Measurements from ENCODE around the gene CLDN14. TPM values are rescaled to one million over a fixed set of nuclear protein-coding genes. Genes with fewer than 3 reads are reported as not detected.
"Not testable (repeated sequence)": the region's sequence is repeated elsewhere in the genome, so short reads cannot be mapped to it uniquely, and the experiment has no call there.

CLDN14 gene
- total RNA-seq, 2 donors from 2014 or later: 0.20 to 0.37 TPM

DNA sequence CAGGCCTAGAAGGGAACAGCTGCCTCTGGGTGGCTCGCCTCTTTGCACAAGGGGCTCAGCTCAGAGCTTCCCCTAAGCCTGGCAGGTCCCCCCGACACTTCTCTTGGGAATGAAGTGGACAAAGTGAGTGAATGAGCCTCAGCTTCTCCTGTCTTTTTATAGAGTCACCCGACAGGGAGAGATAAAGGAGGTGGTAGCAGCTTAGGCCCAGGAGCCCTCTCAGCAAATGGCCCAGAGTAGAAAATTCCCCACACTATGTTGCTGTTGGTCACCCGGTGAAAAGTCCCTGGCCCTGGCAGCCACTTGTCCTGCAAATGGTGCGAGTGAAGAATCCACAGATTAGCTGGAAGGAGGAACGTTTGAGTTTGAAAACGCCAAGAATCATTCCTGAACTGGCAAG is 2.4 kb downstream of the CLDN14 start:
- intact Hi-C loops (cut with DNase I, micrococcal nuclease): no loop called here
- DNase-seq (no peak), ATAC-seq (no peak)

DNA sequence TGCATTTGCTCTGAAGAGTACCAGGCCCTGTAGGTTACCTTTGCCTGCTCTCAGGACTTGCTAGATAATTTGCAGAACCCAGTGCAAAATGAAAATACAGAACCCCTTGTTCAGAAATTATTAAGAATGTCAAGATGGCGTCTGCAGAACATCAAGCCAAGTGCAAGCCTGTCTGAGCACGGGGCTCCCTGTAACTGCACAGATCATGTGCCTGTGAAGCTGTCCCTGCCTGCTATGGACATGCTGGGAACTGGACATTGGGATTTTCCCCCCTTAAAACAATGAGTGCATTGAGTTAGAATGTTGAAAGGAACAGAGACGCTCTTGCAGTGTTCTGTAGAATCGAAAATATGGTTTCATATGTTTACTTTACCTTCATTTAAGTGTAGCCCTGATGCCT is 2.9 kb downstream of the CLDN14 start:
- DNase-seq: no peak
- intact Hi-C loops (cut with DNase I, micrococcal nuclease): no loop called here
- ATAC-seq: no peak

DNA sequence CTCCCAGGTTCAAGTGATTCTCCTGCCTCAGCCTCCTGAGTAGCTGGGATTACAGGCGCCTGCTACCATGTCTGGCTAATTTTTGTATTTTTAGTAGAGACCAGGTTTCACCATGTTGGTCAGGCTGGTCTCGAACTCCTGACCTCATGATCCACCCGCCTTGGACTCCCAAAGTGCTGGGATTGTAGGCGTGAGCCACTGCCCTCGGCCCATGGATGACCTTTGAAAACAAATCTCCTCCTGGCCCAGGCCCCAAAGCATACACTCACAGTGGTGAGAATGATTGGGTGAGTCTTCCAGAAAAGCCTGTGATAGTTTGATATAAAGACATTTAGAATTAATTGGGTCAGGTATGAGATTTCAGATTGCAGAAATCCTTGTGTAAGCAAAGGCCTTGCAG is 3.4 kb downstream of the CLDN14 start:
- DNase-seq; ATAC-seq; intact Hi-C loops (cut with DNase I, micrococcal nuclease): not testable (repeated sequence)

DNA sequence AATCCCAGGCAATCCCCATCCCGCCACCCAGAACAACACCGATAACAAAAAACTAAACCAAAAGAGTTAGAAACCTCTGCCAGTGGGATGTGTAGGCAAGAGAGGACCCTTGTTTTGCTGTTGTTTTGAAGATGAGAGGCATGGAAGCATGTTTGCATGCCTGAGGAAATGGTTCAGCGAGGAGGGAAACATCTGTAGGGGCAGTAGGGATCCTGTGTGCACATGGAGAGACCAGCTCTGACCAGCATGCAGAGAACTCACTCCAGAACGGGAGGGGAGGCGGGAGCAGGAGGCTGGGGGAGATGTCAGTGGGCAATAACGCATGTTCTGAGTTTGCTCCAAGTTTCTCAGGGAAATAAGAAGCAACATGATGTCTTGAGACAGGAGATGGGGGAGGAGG is 5.3 kb downstream of the CLDN14 start:
- DNase-seq: no peak
- intact Hi-C loops (cut with DNase I, micrococcal nuclease): no loop called here
- ATAC-seq: no peak

DNA sequence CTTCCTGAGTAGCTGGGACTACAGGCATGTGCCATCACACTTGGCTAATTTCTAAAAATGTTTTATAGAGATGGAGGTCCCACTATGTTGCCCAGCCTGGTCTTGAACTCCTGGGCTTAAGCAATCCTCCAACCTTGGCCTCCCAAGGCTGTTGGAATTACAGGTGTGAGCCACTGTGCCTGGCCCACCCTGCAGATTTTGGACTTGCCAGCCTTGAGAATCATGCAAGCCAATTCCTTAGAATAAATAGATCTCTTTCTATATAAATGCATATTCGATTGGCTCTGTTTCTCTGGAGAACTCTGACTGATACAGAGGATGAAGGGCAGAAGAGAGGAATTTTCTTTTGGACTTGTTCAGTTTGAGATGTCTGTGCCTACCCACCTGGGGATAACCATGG is 6.7 kb downstream of the CLDN14 start:
- ATAC-seq: no peak
- DNase-seq: no peak
- intact Hi-C loops (cut with DNase I, micrococcal nuclease): no loop called here

DNA sequence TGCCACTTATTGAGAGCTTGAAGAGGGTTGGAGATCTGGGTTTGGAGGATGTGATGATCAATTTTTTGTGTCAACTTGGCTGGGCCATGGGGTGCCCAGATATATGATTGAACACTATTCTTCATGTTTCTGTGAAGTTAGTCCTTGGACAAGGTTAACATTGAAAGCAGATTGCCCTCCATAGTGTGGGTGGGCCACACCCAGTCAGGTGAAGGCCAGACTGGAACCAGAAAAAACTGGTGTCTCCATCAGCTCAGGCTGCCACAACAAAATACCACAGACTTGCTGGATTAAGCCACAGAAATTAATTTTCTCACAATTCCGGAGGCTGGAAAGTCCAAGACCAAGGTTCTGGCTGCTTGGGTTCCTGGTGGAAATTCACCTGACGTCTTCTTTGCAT is 7.5 kb downstream of the CLDN14 start:
- intact Hi-C loops (cut with DNase I, micrococcal nuclease): no loop called here
- ATAC-seq (no peak), DNase-seq (no peak)

DNA sequence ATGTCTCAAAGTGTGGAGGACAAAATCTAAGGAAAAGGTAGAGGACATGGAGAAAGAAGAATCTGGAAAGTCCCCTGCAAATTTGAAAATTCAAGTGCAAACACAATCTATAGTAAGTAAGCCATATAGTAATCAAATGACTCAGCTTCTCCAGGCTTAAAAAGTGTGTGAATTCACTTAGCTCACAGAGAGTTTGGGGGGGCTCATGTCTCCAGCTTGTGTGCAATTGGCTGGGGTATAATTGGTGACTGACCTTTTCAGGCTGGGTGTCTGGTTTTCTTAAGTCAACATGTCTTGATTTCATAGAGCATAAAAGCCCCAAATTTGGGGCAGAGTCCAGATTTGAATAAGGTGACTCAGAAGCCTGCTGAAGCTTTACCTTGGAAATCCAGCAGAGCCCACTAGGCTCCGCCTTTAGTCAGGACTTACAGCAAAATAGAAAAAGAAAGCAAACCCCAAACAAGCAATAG is 8.6 kb downstream of the CLDN14 start:
- intact Hi-C loops (cut with DNase I, micrococcal nuclease): no loop called here
- DNase-seq: no peak
- peak; percentile 77 for ATAC-seq

DNA sequence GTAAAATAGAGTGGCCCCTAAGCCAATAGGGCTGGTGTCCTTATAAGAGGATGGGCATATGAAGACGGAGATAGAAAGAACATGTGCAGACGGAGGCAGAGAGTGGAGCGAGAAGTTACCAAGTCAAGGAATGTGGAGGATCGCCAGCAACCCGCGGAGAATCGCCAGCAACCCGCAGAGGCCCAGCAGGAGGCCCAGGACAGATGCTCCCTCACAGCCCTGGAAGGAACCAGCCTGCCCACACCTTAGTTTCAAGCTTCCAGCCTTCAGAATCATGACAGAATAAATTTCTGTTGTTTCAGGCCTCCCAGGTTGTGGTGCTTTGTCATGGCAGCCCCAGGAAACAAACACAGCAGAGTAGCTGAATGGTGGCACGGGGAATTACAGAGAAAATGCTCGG is 9.6 kb downstream of the CLDN14 start:
- intact Hi-C loops (cut with DNase I, micrococcal nuclease): no loop called here
- DNase-seq (no peak), ATAC-seq (no peak)

DNA sequence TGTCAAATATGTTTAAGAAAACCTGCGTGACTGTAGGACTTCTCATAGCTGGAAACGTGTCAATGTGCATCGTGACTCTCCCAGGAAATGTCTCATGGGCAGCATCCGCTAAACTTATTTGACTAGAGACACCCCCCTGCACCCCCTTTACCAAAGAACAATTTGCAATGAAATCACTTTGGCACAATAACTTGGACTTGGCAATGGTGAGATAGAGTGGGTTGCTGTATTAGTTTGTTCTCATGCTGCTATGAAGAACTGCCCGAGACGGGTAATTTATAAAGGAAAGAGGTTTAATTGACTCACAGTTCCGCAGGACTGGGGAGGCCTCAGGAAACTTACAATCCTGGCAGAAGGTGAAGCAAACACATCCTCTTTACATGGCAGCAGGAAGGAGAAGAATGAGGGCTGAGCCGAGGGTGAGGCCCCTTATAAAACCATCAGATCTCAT is 13.8 kb downstream of the CLDN14 start:
- DNase-seq: no peak
- ATAC-seq: no peak
- intact Hi-C loops (cut with DNase I, micrococcal nuclease): no loop called here

DNA sequence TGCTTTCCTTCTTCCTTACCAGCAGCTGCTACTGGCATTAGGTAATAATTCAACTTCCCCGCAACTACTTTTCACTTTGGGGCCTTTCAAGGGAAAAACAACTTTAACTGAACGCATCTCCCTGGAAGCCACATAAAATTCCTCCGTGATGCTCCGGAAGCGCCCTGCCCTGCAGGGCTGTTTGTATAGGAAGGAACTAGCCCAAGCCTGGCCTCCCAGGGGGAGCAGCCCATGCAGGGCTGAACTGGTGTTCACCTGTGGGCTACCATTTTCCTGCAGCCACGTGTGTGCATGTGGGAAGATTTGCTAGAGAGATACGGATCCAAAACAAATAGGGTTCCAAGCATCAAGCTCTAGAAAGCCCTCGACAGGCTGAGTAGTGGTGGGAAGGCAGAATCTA is 14.4 kb downstream of the CLDN14 start:
- no peak for DNase-seq
- intact Hi-C loops (cut with DNase I, micrococcal nuclease): no loop called here
- ATAC-seq: no peak

DNA sequence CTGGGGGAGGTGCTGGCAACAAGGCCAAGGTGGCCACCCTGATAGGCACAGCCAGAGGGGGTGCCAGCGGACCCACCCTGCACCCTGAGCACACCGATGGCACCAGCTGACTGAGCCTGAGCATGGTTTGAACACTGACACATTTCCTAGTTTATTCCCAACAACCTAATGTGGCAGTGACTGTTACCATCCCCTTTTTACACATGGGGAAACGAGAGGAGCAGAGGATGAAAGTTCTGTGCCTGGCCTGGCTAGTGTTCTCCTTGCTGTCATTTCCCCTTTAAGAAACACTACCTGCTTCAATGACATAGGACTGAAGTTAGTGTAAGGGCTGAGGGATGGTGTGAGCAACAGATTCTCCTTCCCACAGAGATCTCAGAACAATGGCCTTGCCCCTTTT is 15.3 kb downstream of the CLDN14 start:
- DNase-seq: no peak
- intact Hi-C loops (cut with DNase I, micrococcal nuclease): no loop called here
- no peak for ATAC-seq

DNA sequence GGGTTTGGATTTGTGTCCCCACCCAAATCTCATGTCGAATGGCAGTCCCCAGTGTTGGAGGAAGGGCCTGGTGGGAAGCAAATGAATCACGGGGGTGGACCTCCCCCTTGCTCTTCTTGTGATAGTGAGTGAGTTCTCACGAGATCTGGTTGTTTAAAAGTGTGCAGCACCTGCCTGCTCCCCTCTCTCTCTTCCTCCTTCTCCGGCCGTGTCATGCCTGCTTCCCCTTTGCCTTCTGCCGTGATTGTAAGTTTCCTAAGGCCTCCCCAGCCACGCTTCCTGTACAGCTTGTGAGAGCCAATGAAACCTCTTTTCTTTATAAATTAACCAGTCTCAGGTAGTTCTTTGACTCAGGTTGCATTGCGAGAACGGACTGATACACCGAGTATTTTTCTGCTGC is 15.9 kb downstream of the CLDN14 start:
- intact Hi-C loops (cut with DNase I, micrococcal nuclease): no loop called here
- ATAC-seq: no peak
- DNase-seq: no peak

DNA sequence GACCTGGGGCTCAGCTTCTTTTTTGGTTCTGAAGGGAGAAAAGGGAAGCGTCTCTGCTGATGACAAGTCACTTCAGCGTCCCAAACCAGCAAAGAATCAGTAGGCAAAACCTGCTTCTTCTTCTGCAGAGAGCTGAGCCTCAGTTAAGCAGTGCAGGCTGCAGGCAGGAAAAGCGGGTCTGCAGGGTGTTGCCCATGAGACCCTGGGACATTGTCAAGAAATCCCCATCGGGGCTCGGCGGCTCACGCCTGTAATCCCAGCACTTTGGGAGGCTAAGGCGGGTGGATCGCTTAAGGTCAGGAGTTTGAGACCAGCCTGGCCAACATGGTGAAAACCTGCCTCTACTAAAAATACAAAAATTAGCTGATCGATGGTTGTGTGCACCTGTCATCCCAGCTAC is 16.7 kb downstream of the CLDN14 start:
- ATAC-seq: no peak
- intact Hi-C loops (cut with DNase I, micrococcal nuclease): no loop called here
- no peak for DNase-seq

DNA sequence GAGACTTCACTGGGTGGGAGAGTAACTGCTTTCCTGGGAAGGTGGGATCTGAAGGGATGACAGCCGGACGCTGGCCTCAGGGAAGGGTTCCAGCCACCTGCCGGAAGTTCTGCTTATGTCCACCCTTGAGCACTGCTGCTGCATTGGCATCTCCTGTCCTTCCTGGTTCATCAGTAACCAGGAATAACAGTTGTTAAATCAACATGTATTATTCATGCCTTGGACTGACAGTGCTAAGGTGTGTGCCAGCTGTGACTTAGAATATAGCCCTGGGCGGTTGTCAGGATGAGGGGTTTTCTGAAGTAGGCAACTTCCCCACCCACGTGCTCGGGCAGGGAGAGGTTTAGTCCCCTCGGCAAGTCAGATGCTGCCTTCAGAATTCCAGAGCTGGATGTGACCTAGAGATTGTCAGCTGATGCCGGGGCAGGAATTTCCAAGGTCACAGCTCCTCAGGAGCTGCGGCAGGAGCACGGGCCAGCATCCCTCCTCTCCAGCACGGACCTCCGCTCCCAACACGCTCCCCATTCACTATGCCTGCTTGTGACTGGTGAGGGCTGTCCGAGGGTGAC is 17.9 kb downstream of the CLDN14 start:
- peak; percentile 96 for ATAC-seq
- intact Hi-C loops (cut with DNase I, micrococcal nuclease): no loop called here
- peak; percentile 34 to 51 for DNase-seq

DNA sequence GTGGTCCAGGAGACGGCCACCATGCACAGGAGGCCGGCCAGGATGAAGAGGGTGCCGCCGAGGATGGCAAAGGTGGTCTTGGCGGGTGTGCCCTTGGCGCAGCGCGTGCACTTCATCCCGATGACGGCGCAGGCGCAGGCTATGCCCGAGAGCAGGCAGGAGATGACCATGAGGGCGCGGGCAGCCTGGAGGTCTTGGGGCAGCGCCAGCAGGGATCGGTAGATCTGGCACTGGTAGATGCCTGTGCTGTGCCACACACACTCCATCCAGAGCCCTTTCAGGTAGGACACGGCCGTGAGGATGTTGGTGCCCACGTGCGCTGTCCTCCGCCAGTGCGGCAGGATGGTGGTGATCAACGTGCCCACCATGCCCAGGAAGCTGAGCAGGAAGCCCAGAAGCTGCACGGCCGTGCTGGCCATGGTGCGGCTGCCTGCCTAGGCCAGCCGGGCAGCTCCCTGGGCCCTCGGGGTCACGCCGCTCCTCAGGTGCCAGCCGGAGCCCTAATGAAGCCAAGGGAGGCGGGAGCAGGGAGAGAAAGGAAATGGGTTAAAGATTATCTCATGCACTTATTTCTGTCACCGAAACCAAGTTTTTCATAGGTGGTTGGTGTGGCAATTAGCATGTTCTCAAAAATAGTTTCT is 18.5 kb downstream of the CLDN14 start:
- ATAC-seq: peak; percentile 64
- intact Hi-C loops (cut with DNase I, micrococcal nuclease): no loop called here
- peak in 1 of 2 donors; percentile 14 for DNase-seq

DNA sequence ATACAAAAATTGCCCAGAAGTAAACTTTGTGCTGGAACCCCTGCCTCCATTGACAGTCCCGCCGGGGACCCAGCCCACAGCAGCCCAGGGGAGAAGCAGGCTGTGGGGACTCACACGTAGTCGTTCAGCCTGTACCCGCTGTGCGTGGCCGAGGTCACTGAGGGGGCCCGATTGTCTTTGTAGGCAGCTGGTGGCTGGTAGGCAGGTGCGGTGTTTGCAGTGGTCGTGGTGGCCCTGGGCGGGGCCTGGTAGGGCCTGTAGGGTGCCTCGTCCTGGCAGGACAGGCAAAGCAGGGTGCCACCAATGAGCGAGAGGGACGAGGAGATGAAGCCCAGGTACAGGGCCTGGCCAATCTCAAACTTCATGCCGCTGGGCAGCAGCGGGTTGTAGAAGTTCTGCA is 19.1 kb downstream of the CLDN14 start:
- no peak for DNase-seq
- no peak for ATAC-seq
- intact Hi-C loops (cut with DNase I, micrococcal nuclease): no loop called here

DNA sequence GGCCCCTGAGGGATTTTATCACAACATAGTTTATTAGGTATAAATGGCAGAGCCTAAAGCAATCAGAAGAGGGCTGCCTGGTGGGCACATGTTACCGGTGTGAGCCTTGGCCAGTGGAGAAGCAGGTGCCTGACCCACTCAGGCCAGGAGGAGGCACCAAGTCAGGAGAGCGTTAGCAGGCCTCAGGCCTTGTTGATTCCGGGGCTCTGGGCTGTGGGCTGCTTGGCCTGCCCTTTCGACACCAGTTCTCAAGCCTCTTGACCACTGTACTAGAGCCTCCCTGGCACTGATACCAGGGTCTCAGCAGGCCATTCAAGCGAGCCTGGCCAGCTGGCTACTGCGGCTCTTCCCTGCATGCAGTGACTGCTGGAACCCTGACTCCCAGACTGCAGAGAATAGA is 20.8 kb downstream of the CLDN14 start:
- DNase-seq (no peak), ATAC-seq (no peak)
- intact Hi-C loops (cut with DNase I, micrococcal nuclease): no loop called here

DNA sequence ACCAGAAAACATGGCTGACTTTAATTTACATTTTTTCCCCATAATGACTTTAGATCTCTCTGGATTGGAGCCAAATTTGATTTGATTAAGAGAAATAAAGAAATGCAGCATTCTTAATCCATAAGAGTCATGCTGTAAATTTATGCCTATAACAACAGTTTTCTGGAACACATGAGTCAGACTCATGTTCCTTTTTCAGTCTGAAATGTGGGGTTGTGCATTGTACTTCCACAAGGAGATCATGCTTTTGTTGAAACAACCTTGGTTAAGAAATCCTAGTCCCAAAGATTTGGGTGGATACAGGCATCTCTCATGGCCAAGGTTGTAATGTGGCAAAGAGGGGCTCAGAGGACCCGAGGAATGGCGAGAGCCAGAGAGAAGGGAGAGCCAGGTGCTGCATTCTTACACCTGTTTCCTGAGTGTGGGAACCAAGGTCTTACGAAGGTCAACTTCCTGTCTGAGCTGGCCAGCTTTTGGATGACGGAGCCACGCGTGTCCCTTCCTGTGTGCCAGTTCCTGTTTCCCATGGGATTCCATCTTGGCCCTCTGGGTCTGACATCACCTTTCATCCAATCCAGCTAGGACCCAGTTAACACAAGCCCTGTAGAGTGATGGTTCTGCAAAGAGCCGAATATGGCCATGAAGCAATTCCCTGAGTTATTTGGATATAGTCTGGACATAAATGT is 23.1 kb downstream of the CLDN14 start:
- intact Hi-C loops (cut with DNase I, micrococcal nuclease): no loop called here
- ATAC-seq (no peak), DNase-seq (no peak)

DNA sequence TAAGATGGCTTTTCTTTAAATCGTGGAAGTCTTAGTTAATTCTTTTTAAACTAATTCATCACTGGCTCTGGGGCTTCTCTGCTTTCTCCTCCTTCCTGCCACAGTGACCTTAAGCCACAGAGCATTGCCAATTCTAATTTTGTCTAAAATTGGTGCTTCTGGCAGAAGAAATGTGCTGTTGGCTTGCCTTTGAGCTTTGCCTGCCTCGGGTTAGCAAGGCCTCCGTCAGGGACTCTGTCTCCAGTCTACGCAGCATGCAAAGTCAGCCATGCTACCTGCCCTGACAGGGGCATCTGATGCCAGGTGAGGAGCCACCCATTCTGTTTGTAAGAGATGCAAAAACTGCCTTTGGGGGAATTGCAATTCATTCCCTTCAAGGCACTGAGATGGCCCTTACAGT is 25.2 kb downstream of the CLDN14 start:
- intact Hi-C loops (cut with DNase I, micrococcal nuclease): no loop called here

DNA sequence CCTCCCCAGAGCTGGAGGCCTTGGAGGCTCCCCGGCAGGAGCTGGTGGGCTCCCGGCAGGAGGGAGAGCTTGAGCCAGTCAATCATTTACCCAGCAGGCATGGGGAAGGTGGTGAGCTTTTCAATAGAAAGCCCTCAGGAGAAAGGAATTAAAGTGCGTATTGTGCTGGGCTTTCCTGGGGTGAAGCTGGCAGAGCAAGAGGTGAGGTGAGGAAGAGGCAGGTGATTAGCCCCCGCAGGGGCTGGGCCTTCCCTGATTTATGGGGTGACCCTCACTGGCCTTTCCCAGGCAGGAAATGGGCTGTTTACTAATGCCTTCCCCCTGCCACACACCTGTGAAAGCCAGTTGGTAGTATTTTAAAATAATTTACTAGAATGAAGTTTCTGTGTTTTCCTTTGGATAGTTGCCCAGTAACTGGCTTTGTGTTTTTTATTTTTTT is 25.8 kb downstream of the CLDN14 start:
- ATAC-seq (no peak), DNase-seq (no peak)
- intact Hi-C loops (cut with DNase I, micrococcal nuclease): no loop called here

More for the DNA sequence above, 25.2 kb downstream of the CLDN14 start:
- ATAC-seq: no peak
- no peak for DNase-seq

All from left colon (tissue), 2 donors.